Erythroblast (primary cell): ENCODE results near the gene NOL12.
"Not testable (repeated sequence)": the region's sequence is repeated elsewhere in the genome, so short reads cannot be mapped to it uniquely, and the experiment has no call there.

Experiments
- DNase-seq, 2 experiments: peaks; one replicate each; lab custom pipeline; 2025; lab: John Stamatoyannopoulos, UW
- GATA1 ChIP-seq: IDR thresholded peaks from 2 replicates; pipeline ENCODE4 v1.6.1; 2011; ENCODE audit warnings: low read depth, mild to moderate bottlenecking, control low read depth, low read length, moderate library complexity
- POLR2A ChIP-seq: IDR thresholded peaks from 2 replicates; pipeline ENCODE4 v1.6.1; 2011; ENCODE audit warnings: mild to moderate bottlenecking, low read length

The NOL12 gene

GRCh38 chr22:37708580-37709444 is 22.7 kb downstream of the NOL12 start:
- no peak for TF ChIP-seq GATA1
- no peak for TF ChIP-seq POLR2A
- no peak for DNase-seq

DNA sequence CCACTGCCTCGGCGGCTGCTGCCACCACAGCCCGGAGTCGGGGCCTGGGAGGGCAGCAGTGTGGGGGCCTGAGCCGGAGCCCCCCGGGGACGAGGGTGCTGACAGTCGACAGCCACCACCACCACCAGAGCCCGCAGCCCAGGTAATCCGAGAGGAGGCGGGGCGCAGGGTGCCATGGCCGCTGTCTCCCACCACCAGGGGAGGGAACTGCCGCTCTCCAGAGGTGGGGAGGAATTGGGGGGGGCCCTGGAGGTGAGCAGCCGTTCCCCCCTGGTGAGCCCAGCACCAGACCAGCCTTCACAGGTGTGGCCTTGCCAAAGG is 23.3 kb downstream of the NOL12 start:
- no peak for TF ChIP-seq POLR2A
- TF ChIP-seq GATA1 = no peak

GRCh38 chr22:37710675-37711074 is 24.5 kb downstream of the NOL12 start:
- DNase-seq = no peak
- no peak for TF ChIP-seq POLR2A

More for the DNA sequence above, 23.3 kb downstream of the NOL12 start:
- DNase-seq = no peak

DNA sequence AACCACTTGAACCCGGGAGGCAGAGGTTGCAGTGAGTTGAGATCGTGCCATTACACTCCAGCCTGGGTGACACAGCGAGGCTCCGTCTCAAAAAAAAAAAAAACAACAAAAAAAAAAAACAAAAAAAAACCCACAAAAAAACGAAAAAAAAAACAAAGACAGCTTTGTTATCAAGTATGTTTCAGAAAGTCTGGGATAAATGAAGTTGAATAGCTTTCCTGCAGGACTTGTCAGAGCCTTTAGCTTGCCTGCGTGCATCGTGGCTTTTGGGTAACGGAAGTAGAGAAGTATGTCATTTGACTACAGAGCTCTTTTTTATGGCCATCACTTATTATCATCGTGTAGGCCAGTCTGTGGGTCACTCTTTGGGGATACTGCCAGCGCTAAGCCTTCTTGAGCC is 25.3 kb downstream of the NOL12 start:
- TF ChIP-seq POLR2A (no peak), GATA1 (no peak)
- DNase-seq = no peak

- no peak for TF ChIP-seq GATA1
- no peak for TF ChIP-seq POLR2A
- DNase-seq = no peak
Measured at GRCh38 chr22:37713761-37714160, 27.6 kb downstream of the NOL12 start.

DNA sequence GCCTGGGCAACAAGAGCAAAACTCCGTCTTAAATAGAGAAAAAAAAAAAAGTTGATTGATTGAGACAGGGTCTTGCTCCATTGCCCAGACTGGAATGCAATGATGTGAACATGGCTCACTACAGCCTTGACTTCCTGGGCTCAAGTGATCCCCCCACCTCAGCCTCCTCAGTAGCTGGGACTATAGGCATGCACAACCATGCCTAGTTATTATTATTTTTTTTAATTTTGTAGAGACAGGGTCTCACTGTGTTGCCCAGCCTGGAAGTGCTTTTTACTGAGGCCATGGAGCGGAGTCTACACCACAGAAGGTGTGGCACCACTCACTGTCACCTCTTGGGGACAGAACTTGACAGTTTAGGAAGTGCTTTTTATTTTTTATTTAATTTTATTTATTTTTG is 28.5 kb downstream of the NOL12 start:
- no peak for TF ChIP-seq POLR2A
- TF ChIP-seq GATA1 = no peak
- DNase-seq = no peak

GRCh38 chr22:37715760-37716159 is 29.6 kb downstream of the NOL12 start:
- DNase-seq = no peak
- TF ChIP-seq GATA1 (no peak), POLR2A (no peak)

- DNase-seq = no peak
- TF ChIP-seq GATA1 = no peak
- TF ChIP-seq POLR2A = no peak
Measured at GRCh38 chr22:37716708-37717107, 30.6 kb downstream of the NOL12 start.

- DNase-seq = not testable (repeated sequence)
Measured at GRCh38 chr22:37717235-37717634, 31.1 kb downstream of the NOL12 start.

DNA sequence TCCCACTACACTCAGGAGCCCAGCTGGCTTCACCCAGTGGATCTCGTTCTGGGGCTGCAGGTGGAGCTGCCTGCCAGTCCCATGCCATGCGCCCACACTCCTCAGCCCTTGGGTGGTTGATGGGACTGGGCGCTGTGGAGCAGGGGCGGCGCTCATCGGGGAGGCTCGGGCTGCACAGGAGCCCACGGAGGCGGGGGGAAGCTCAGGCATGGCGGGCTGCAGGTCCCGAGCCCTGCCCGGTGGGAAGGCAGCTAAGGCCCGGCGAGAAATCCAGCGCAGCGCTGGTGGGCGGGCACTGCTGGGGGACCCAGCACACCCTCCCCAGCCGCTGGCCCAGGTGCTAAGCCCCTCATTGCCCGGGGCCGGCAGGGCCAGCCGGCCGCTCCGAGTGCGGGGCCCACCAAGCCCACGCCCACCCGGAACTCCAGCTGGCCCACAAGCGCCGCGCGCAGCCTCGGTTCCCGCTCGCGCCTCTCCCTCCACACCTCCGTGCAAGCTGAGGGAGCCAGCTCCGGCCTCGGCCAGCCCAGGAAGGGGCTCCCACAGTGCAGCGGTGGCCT is 31.7 kb downstream of the NOL12 start:
- not testable (repeated sequence) for DNase-seq

DNA sequence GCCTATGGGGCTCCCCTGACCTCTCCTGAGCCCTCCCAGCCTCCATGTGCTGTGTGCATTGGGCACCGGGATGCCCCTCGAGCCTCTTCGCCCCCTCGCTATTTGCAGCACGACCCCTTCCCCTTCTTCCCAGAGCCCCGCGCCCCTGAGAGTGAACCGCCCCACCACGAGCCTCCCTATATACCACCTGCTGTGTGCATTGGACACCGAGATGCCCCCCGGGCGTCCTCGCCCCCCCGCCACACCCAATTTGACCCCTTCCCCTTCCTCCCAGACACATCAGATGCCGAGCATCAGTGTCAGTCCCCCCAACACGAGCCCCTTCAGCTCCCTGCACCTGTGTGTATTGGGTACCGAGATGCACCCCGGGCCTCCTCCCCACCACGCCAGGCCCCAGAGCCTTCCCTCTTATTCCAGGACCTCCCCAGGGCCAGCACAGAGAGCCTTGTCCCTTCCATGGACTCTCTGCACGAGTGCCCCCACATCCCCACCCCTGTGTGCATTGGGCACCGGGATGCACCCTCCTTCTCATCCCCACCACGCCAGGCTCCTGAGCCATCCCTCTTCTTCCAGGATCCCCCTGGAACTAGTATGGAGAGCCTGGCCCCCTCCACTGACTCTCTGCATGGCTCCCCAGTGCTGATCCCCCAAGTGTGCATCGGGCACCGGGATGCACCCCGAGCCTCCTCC is 39.6 kb downstream of the NOL12 start:
- TF ChIP-seq POLR2A (no peak), GATA1 (no peak)

GRCh38 chr22:37726241-37726887 is 40.2 kb downstream of the NOL12 start:
- TF ChIP-seq GATA1 (no peak), POLR2A (no peak)
- peak in 1 of 2 experiments; percentile 24 for DNase-seq

More for the DNA sequence above, 39.6 kb downstream of the NOL12 start:
- DNase-seq = no peak

GRCh38 chr22:37728620-37729019 is 42.5 kb downstream of the NOL12 start:
- TF ChIP-seq POLR2A (no peak), GATA1 (no peak)
- no peak for DNase-seq
